ENCODE measurements around the gene EHF.

Gene EHF

DNA sequence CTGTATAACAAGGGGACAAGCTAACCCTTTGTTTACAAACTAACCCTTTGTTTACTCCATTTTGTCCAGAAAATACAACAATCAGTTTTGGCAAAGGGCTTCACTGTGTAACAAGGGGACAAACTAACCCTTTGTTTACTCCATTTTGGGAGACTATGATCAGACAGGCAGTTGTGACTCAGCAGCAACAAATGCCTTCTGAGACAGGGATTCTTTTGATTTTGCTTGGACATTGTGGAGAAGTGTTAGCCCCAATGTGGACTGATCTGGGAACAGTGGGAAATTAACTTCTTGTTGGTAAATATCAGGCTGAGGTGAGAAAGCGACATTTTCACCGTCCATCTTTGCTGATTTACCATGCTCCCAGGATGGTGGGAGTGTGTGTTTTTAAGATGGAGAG, 983 bp downstream of the EHF start:
- ChIA-PET CTCF (no interaction called here), POLR2A (no interaction called here)
- TF ChIP-seq NFRKB (IDR thresholded peaks at IDR 0.05) (no peak), CTBP1 (IDR thresholded peaks at IDR 0.05; ENCODE audit: borderline replicate concordance) (no peak), ARNT (IDR thresholded peaks at IDR 0.05) (no peak), ZNF384 (IDR thresholded peaks at IDR 0.05) (no peak), SP1 (IDR thresholded peaks at IDR 0.05) (no peak), LEF1 (IDR thresholded peaks at IDR 0.05; ENCODE audit: borderline replicate concordance) (no peak), FOXA1 (IDR thresholded peaks at IDR 0.05) (no peak), TARDBP (IDR thresholded peaks at IDR 0.05) (no peak), L3MBTL2 (conservative IDR thresholded peaks at IDR 0.05) (no peak), SUZ12 (IDR thresholded peaks at IDR 0.05) (no peak), FOXM1 (IDR thresholded peaks at IDR 0.05; ENCODE audit: borderline replicate concordance) (no peak), ELF4 (IDR thresholded peaks at IDR 0.05) (no peak), BHLHE40 (IDR thresholded peaks at IDR 0.05; ENCODE audit: borderline replicate concordance) (no peak), HDGF (IDR thresholded peaks at IDR 0.05; ENCODE audit: borderline replicate concordance) (no peak)
- TF ChIP-seq, protein P1, sequence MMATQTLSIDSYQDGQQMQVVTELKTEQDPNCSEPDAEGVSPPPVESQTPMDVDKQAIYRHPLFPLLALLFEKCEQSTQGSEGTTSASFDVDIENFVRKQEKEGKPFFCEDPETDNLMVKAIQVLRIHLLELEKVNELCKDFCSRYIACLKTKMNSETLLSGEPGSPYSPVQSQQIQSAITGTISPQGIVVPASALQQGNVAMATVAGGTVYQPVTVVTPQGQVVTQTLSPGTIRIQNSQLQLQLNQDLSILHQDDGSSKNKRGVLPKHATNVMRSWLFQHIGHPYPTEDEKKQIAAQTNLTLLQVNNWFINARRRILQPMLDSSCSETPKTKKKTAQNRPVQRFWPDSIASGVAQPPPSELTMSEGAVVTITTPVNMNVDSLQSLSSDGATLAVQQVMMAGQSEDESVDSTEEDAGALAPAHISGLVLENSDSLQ (IDR thresholded peaks at IDR 0.05) = no peak
- no peak for DNase-seq (ENCODE audit: extremely low spot score)

DNA sequence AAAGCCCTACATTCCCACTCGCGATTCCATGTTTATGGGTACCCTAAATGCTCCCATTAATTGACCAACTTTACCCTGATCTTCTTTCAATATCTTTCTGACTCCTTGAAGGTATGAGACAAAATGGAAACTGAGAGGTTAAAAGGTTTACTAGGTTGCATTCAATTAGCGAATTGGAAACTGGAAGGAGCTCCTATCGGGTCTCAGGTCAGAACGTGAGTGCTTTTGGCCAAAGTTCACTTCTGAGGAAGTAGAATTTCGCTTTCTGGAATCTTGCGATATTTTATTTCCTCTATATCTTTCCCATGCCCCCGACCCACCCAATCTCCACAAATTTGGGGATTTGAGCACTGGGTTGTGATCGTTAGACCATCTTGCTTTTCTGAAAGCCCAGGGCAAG, 2.6 kb downstream of the EHF start:
- CTCF ChIA-PET = no interaction called here
- POLR2A ChIA-PET = no interaction called here
- TF ChIP-seq ARNT (IDR thresholded peaks at IDR 0.05) = no peak
- TF ChIP-seq SP1 (IDR thresholded peaks at IDR 0.05) = no peak
- TF ChIP-seq ELF4 (IDR thresholded peaks at IDR 0.05) = no peak
- TF ChIP-seq, protein P1 (IDR thresholded peaks at IDR 0.05) = no peak
- no peak for TF ChIP-seq FOXK2 (IDR thresholded peaks at IDR 0.05)
- no peak for TF ChIP-seq HDGF (IDR thresholded peaks at IDR 0.05; ENCODE audit: borderline replicate concordance)
- TF ChIP-seq SUZ12 (IDR thresholded peaks at IDR 0.05) = no peak
- no peak for TF ChIP-seq CTBP1 (IDR thresholded peaks at IDR 0.05; ENCODE audit: borderline replicate concordance)
- no peak for TF ChIP-seq BHLHE40 (IDR thresholded peaks at IDR 0.05; ENCODE audit: borderline replicate concordance)
- TF ChIP-seq NFRKB (IDR thresholded peaks at IDR 0.05) = no peak
- TF ChIP-seq FOXA1 (IDR thresholded peaks at IDR 0.05) = no peak
- TF ChIP-seq FOXM1 (IDR thresholded peaks at IDR 0.05; ENCODE audit: borderline replicate concordance) = no peak
- TF ChIP-seq ZNF384 (IDR thresholded peaks at IDR 0.05) = no peak
- TF ChIP-seq LEF1 (IDR thresholded peaks at IDR 0.05; ENCODE audit: borderline replicate concordance) = no peak
- TF ChIP-seq TARDBP (IDR thresholded peaks at IDR 0.05) = no peak
- TF ChIP-seq L3MBTL2 (conservative IDR thresholded peaks at IDR 0.05) = no peak
- no peak for DNase-seq (ENCODE audit: extremely low spot score)

DNA sequence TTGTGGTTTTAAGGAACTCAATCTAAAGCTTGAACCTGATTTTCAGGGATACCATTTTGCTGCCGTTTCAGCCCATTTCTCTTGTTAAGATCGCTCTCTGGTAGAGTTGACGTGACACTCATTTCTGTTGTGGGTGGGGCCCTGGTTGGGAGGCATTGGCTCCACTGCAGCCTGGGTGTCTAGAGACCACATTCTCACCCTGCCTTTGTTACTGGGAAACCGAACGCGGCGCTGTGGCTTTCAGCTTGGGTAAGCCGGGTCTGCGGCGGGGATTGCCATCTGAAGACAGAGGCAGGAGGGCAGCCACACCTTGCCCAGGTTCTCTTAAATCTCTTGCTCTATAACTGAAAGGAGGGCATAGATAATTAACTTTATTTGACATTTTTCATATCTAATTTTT, 3.2 kb downstream of the EHF start:
- DNase-seq (ENCODE audit: extremely low spot score) = no peak
- CTCF ChIA-PET = no interaction called here
- no peak for TF ChIP-seq SUZ12 (IDR thresholded peaks at IDR 0.05)
- TF ChIP-seq SP1 (IDR thresholded peaks at IDR 0.05) = no peak
- no peak for TF ChIP-seq LEF1 (IDR thresholded peaks at IDR 0.05; ENCODE audit: borderline replicate concordance)
- POLR2A ChIA-PET = no interaction called here

DNA sequence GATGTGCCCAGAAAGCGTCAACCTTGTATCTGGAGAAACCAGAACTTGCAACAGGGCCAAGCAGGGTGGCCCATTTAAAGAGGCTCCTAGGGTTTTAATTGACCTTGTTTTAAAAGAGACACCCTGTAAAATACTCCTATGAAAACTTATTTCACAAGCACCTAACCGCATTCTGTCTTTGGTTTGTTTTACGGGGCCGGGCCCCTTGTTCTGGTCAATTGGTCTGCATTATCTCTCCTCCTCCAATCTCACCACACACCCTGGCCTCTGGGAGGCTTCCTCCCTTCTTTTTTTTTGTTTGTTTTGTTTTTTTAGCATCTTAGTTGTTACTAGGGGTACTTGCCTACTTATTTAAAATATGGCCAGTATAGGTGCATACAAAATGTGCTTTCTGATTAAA, 4.7 kb downstream of the EHF start:
- ChIA-PET CTCF (no interaction called here), POLR2A (no interaction called here)
- no peak for DNase-seq (ENCODE audit: extremely low spot score)
- no peak for TF ChIP-seq NFRKB (IDR thresholded peaks at IDR 0.05)

DNA sequence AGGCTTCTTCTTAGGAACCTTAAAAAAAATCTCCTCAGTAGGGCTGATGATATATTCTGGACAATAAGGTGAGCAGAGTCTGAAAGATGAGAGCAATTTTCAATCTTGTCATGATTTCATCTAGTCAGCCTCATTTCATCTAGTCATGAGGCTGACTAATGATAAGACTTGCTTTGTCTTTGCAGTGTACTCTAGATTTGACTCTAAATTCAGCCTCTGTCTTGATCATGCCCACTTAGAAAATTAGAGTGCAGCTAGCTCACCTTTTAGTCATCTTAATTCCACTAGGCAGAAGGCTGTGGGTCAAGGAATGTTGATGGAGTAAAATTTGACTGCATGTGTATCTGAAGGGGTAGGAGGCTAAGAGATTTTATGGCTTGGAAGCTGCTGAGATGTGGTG, 5.5 kb downstream of the EHF start:
- no peak for DNase-seq (ENCODE audit: extremely low spot score)
- TF ChIP-seq, protein P1 (IDR thresholded peaks at IDR 0.05) = no peak
- TF ChIP-seq LEF1 (IDR thresholded peaks at IDR 0.05; ENCODE audit: borderline replicate concordance) = no peak
- TF ChIP-seq ELF4 (IDR thresholded peaks at IDR 0.05) = no peak
- no peak for TF ChIP-seq NFRKB (IDR thresholded peaks at IDR 0.05)
- TF ChIP-seq SP1 (IDR thresholded peaks at IDR 0.05) = no peak
- no peak for TF ChIP-seq ZNF384 (IDR thresholded peaks at IDR 0.05)
- no peak for TF ChIP-seq ARNT (IDR thresholded peaks at IDR 0.05)
- no peak for TF ChIP-seq FOXM1 (IDR thresholded peaks at IDR 0.05; ENCODE audit: borderline replicate concordance)
- no peak for TF ChIP-seq CTBP1 (IDR thresholded peaks at IDR 0.05; ENCODE audit: borderline replicate concordance)
- ChIA-PET POLR2A (no interaction called here), CTCF (no interaction called here)

DNA sequence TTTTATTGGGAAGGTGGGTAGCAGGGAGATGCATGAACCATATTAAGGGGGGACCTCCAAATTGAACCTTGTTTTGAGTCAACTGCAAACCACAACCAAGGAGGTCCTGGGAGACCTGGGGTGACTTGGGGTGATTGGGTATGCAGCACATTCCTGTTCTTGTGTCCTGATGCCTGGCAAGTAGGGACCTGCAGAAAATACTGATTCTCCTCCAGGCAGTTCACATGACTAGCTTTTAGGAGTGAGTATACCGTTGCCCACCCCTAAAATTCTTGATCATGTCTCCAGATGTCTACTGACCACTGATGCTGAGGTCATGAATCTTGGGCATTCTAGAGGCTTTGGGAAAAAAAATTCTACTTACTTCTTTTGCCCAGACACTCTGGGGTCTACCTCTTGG, 6.3 kb downstream of the EHF start:
- no peak for DNase-seq (ENCODE audit: extremely low spot score)
- ChIA-PET POLR2A (no interaction called here), CTCF (no interaction called here)
- no peak for TF ChIP-seq CTBP1 (IDR thresholded peaks at IDR 0.05; ENCODE audit: borderline replicate concordance)
- TF ChIP-seq NFRKB (IDR thresholded peaks at IDR 0.05) = no peak
- TF ChIP-seq HDGF (IDR thresholded peaks at IDR 0.05; ENCODE audit: borderline replicate concordance) = no peak
- TF ChIP-seq LEF1 (IDR thresholded peaks at IDR 0.05; ENCODE audit: borderline replicate concordance) = no peak
- no peak for TF ChIP-seq ZNF384 (IDR thresholded peaks at IDR 0.05)
- no peak for TF ChIP-seq TARDBP (IDR thresholded peaks at IDR 0.05)
- no peak for TF ChIP-seq L3MBTL2 (conservative IDR thresholded peaks at IDR 0.05)
- TF ChIP-seq FOXA1 (IDR thresholded peaks at IDR 0.05) = no peak
- no peak for TF ChIP-seq ELF4 (IDR thresholded peaks at IDR 0.05)
- TF ChIP-seq BHLHE40 (IDR thresholded peaks at IDR 0.05; ENCODE audit: borderline replicate concordance) = no peak
- TF ChIP-seq, protein P1 (IDR thresholded peaks at IDR 0.05) = no peak
- TF ChIP-seq ARNT (IDR thresholded peaks at IDR 0.05) = no peak
- no peak for TF ChIP-seq SP1 (IDR thresholded peaks at IDR 0.05)
- no peak for TF ChIP-seq FOXM1 (IDR thresholded peaks at IDR 0.05; ENCODE audit: borderline replicate concordance)
- TF ChIP-seq FOXK2 (IDR thresholded peaks at IDR 0.05) = no peak
- TF ChIP-seq SUZ12 (IDR thresholded peaks at IDR 0.05) = no peak
